Stimulated activated CD4-positive, alpha-beta T cell treated with anti-CD3 and anti-CD28 coated beads, Interleukin-12 subunit alpha, Interleukin-12 subunit beta, amount 100 ng/mL, for 4 hours (primary cell): ENCODE results near the gene SEPTIN2.
"Not testable (repeated sequence)": the region's sequence is repeated elsewhere in the genome, so short reads cannot be mapped to it uniquely, and the experiment has no call there.

Source experiments
- DNase-seq: peaks from one replicate; pipeline ENCODE4 v3.0.0-alpha.2; 2020

SEPTIN2 gene

GRCh38 chr2:241288324-241288888 is 27.3 kb upstream of the SEPTIN2 start:
- no peak for DNase-seq

DNA sequence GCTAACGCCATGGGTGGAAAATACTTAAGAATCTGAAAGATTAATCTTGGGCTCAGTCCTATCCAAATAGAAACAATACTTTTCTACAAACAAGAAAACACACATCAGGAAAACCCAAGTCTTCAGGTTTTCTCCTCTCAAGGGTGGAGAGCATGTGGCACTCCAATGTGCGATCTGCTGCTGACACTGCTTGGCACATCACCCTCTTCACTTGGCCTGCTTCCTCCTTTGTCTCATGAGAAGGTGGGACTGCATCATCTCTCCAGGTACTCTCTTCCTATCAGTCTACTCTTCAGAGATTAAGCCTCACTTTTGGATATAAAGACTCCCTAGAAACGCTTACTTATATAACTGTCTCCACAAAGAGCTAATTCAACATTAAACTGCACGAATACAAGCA is 26.7 kb upstream of the SEPTIN2 start:
- DNase-seq: no peak

DNA sequence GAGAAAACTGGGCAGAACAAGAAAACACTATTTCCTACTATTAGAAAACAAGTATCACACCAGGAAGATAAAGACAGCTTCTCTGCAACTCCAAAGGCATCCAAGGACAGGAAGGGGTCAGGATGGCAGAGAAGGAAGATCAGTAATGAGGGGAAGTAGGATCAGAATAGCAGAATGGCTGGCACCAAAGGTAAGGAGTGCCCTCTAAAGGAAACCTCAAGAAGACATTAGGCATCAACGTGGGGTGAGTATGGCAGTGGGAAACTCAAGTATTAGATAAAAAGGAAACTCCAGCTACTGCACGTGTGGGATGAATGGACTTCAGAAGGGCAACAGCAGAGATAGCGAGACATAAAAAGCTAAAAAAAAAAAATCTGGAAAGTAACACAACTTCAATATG is 26.1 kb upstream of the SEPTIN2 start:
- no peak for DNase-seq

DNA sequence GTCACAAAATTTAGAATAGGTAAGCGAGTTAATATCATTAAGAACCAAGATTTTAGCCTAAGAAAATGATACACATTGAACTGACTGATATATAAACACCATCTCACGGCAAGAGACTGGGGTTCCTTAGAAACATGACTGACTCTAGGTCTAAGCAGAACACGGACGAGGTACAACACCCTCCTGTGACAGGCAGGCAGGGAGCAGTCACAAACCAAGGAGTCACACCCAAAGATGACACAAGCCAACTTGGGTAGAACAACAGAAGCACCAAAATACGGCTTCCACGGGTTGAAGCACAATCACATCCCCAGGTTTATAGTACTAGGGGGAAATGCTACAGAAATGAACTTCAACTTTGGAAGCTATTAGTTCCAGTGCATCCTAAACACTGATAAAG is 24.6 kb upstream of the SEPTIN2 start:
- DNase-seq: no peak

- no peak for DNase-seq
These were observed 23.7 kb upstream of the SEPTIN2 start for GRCh38 chr2:241291977-241292376.

DNA sequence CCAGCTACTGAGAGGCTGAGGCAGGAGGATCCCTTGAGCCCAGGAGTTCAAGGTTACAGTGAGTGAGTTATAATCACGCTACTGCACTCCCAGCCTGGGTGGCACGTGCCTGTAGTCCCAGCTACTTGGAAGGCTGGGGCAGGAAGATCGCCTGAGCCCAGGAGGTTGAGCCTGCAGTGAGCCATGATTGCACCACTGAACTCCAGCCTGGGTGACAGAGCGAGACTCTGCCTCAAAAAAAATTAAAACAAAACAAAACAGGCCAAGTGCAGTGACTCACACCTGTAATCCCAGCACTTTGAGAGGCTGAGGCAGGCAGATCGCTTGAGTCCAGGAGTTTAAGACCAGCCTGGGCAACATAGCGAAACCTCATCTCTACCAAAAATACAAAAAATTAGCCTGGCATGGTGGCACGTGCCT is 22.3 kb upstream of the SEPTIN2 start:
- DNase-seq: not testable (repeated sequence)

GRCh38 chr2:241295326-241296095 is 20.2 kb upstream of the SEPTIN2 start:
- DNase-seq: no peak

GRCh38 chr2:241296767-241297166 is 19.0 kb upstream of the SEPTIN2 start:
- DNase-seq: no peak

- DNase-seq: no peak
These were observed 17.1 kb upstream of the SEPTIN2 start for GRCh38 chr2:241298673-241299072.

DNA sequence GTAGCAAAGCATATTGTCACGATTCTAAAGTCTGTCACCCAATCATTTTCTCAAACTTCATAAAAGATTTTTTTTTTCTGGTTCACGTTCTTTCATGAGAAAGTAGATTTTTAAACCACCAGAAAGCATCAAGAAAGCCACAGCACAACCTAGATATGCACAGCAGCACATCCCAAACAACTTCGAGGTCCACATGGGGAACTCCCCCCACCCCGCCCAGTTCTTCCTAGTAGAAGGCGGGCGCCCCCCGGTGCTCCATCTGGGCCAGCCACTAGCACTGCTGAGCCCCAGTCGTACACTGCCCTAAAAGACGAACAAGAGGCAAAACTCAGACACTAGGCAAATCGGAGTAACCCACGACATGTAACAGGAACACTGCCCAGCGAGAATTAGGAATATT is 15.7 kb upstream of the SEPTIN2 start:
- DNase-seq: peak; percentile 11

DNA sequence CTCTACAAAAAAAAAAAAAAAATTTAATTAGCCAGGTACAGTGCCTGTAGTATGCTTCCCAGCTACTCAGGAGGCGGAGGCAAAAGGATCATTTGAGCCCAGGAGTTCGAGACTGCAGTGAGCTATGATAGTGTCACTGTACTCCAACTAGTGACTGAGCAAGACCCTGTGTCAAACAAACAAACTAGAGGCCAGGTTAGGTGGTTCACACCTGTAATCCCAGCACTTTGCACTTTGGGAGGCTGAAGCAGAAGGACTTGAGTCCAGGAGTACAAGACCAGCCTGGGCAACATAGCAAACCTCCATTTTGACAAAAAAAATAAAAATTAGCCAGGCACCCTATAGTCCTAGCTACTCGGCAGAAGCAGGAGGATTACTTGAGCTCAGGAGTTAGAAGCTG is 13.6 kb upstream of the SEPTIN2 start:
- no peak for DNase-seq

- DNase-seq: no peak
These were observed 12.7 kb upstream of the SEPTIN2 start for GRCh38 chr2:241302759-241303651.

DNA sequence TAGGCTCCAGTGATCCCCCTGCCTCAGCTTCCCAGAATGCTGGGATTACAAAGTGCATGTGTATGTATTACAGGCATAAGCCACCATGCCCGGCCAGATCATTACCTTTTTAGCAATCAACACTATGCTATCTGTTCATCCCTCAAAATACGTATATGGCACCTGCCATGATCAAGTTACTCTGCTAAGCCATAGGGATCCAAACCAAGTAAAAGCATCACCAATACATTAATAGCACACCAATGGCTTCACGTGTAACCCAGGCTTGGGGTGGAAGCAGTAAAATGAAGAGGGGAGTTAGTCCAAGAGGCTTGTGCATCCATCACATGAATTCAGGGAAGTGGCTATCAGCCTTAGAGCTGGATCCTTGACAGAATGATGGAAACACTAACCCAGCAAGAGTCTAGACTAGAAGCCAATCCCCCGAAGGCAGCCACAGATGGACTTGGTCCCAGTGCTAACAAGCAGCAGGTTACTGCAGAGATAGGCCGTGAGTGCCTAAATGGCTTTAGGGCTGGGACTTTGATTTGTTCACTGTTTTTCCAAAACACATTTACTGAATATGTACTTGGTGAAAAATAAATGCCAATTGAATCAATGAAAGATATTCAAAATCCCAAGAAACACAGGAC is 11.6 kb upstream of the SEPTIN2 start:
- no peak for DNase-seq

GRCh38 chr2:241307055-241307454 is 8.7 kb upstream of the SEPTIN2 start:
- DNase-seq: no peak

- no peak for DNase-seq
These were observed 7.5 kb upstream of the SEPTIN2 start for GRCh38 chr2:241308267-241308666.

GRCh38 chr2:241308832-241309500 is 6.8 kb upstream of the SEPTIN2 start:
- no peak for DNase-seq

DNA sequence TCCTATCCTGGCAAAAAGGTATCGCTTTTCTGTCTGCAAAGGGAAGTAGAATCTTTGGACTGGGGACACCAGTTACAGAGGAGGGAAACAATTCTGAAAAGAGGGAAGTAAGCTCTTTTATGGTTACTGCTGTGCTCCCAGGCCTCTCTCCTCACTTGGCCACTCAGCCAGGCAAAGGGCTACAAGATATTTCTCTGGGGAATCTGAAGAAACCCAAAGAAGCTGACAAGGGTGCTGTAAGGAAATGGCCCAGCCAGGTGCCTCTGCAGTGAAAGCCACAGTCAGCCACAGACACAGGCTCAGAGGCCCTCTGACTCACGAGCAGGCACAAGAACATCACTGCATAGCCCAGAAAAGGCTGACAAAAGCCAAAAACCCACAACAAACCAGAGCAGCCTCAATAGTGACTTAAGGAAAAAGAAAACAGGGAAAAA is 6.0 kb upstream of the SEPTIN2 start:
- peak; percentile 55 for DNase-seq

DNA sequence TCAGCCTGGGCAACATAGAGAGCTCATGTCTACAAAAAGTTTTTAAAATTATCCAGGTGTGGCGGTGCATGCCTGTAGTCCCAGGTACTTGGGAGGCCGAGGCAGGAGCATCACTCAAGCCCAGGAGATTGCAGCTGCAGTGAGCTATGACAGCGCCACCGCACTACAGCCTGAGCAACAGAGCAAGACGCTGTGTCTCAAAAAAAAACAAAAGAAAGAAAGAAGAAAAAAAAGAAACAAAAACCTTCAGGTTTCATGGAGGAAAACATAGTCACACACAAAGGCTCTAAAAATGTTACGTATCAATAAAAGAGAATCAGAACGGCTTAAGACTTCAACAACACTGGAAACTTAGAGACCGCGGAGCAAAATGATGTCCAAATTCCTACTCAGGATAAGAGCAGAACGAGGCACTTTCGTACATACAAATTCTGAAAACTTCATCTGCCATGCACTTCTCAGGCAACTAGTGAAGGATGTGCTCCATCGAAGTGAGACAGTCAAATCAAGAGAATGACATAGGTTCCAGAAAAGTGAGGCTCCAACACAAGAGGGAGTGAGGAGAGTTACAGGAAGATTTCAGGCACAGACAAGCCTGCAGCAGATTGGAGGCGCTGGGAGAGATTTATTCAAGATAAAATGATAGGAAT is 4.7 kb upstream of the SEPTIN2 start:
- DNase-seq: no peak

- no peak for DNase-seq
These were observed 3.6 kb upstream of the SEPTIN2 start for GRCh38 chr2:241312082-241312481.

- DNase-seq: no peak
These were observed 2.1 kb upstream of the SEPTIN2 start for GRCh38 chr2:241313543-241314095.

GRCh38 chr2:241314226-241315092 is 1.3 kb upstream of the SEPTIN2 start:
- DNase-seq: no peak
